ENCODE measurements around the gene MICU1.

DNA sequence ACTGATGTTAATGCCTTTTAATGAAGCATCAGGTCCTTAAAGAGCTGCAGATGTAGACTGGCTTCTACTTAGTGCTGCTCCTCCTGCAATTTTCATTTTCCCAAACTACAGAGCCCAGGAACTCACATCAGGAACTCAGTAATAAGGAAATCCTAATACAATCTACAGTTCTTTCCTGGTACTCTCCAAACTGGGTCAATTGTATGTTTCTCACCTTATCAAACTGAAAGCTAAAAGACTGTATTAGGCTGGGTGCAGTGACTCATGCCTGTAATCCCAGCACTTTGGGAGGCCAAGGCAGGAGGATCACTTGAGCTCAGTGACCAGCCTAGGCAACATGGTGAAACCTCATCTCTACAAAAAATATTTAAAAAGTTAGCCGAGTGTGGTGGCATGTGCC is 216.7 kb downstream of the MICU1 start:
- TF ChIP-seq EZH2phosphoT487 (conservative IDR thresholded peaks at IDR 0.05; ENCODE audit: low read length) = no peak
- TF ChIP-seq, protein P1, sequence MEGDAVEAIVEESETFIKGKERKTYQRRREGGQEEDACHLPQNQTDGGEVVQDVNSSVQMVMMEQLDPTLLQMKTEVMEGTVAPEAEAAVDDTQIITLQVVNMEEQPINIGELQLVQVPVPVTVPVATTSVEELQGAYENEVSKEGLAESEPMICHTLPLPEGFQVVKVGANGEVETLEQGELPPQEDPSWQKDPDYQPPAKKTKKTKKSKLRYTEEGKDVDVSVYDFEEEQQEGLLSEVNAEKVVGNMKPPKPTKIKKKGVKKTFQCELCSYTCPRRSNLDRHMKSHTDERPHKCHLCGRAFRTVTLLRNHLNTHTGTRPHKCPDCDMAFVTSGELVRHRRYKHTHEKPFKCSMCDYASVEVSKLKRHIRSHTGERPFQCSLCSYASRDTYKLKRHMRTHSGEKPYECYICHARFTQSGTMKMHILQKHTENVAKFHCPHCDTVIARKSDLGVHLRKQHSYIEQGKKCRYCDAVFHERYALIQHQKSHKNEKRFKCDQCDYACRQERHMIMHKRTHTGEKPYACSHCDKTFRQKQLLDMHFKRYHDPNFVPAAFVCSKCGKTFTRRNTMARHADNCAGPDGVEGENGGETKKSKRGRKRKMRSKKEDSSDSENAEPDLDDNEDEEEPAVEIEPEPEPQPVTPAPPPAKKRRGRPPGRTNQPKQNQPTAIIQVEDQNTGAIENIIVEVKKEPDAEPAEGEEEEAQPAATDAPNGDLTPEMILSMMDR (IDR thresholded peaks at IDR 0.05; ENCODE audit: insufficient read depth, low read length, poor library complexity, severe bottlenecking) = no peak

All from SU-DHL-6 (cell line).